Subcutaneous abdominal adipose tissue (tissue), 5 donors: ENCODE data around the gene SETBP1.

ENCODE experiments used
- H3K27ac ChIP-seq: one replicate; pipeline ENCODE4 v1.7.0; 2013; ENCODE audit warnings: low read depth, mild to moderate bottlenecking, inconsistent platforms, low read length, moderate library complexity
- H3K27me3 ChIP-seq, 5 donors: one replicate each; pipeline ENCODE4 v1.7.0; 2013; ENCODE audit warnings: low read length in 5 of 5, inconsistent platforms in 1 of 5; ENCODE audit not compliant: control insufficient read depth in 5 of 5, insufficient read depth in 4 of 5
- H3K36me3 ChIP-seq, 5 donors: one replicate each; pipeline ENCODE4 v1.7.0; 2013; ENCODE audit warnings: low read length in 5 of 5; ENCODE audit not compliant: control insufficient read depth in 5 of 5, insufficient read depth in 5 of 5
- H3K4me1 ChIP-seq, 5 donors: one replicate each; pipeline ENCODE4 v1.7.0; 2013; ENCODE audit warnings: low read length in 5 of 5, mild to moderate bottlenecking in 3 of 5, moderate library complexity in 1 of 5; ENCODE audit not compliant: control insufficient read depth in 5 of 5, insufficient read depth in 5 of 5
- H3K4me3 ChIP-seq, 5 donors: one replicate each; pipeline ENCODE4 v1.7.0; 2013; ENCODE audit warnings: low read length in 5 of 5, low read depth in 1 of 5
- H3K9ac ChIP-seq, 5 donors: one replicate each; pipeline ENCODE4 v1.7.0; 2013; ENCODE audit warnings: low read length in 5 of 5, mild to moderate bottlenecking in 4 of 5, moderate library complexity in 3 of 5
- H3K9me3 ChIP-seq, 5 donors: one replicate each; pipeline ENCODE4 v1.7.0; 2013; ENCODE audit warnings: low read length in 5 of 5; ENCODE audit not compliant: control insufficient read depth in 5 of 5
- donor health status: healthy.
- donor health status: healthy.
- donor health status: healthy.
- donor health status: healthy.
- donor health status: healthy.

The SETBP1 gene

GRCh38 chr18:45046228-45046627 lies 365.5 kb downstream of the SETBP1 start:
- Histone ChIP-seq H3K4me1 (peaks cover 0 to 12% (median 5%) of the 10 kb centered on the region in 5 donors), H3K27me3 (no peaks in the 10 kb centered on the region), H3K36me3 (no peaks in the 10 kb centered on the region), H3K27ac (no peak overlapping the region), H3K9me3 (no peaks in the 10 kb centered on the region), H3K9ac (no peak overlapping the region), H3K4me3 (no peak overlapping the region)

GRCh38 chr18:45046961-45047360 lies 366.3 kb downstream of the SETBP1 start:
- peaks cover 0 to 5% (median 0%) of the 10 kb centered on the region in 5 donors for H3K4me1 ChIP-seq
- no peak overlapping the region for H3K27ac ChIP-seq
- no peaks in the 10 kb centered on the region for H3K36me3 ChIP-seq
- H3K27me3 ChIP-seq, result no peaks in the 10 kb centered on the region
- no peaks in the 10 kb centered on the region for H3K9me3 ChIP-seq
- H3K9ac ChIP-seq, result no peak overlapping the region
- H3K4me3 ChIP-seq, result no peak overlapping the region

- Histone ChIP-seq H3K36me3 (no peaks in the 10 kb centered on the region), H3K9ac (no peak overlapping the region), H3K4me3 (no peak overlapping the region), H3K4me1 (no peaks in the 10 kb centered on the region), H3K9me3 (no peaks in the 10 kb centered on the region), H3K27ac (no peak overlapping the region), H3K27me3 (no peaks in the 10 kb centered on the region)
Measured at GRCh38 chr18:45049578-45050319, 369.1 kb downstream of the SETBP1 start.

- Histone ChIP-seq H3K4me1 (no peaks in the 10 kb centered on the region), H3K36me3 (no peaks in the 10 kb centered on the region), H3K4me3 (no peak overlapping the region), H3K9ac (no peak overlapping the region), H3K9me3 (no peaks in the 10 kb centered on the region), H3K27me3 (no peaks in the 10 kb centered on the region), H3K27ac (no peak overlapping the region)
Measured at GRCh38 chr18:45050712-45051601, 370.3 kb downstream of the SETBP1 start.

- Histone ChIP-seq H3K27ac (no peak overlapping the region), H3K9me3 (no peaks in the 10 kb centered on the region), H3K4me3 (no peak overlapping the region), H3K9ac (no peak overlapping the region), H3K36me3 (no peaks in the 10 kb centered on the region), H3K27me3 (no peaks in the 10 kb centered on the region), H3K4me1 (no peaks in the 10 kb centered on the region)
Measured at GRCh38 chr18:45054636-45055035, 373.9 kb downstream of the SETBP1 start.

GRCh38 chr18:45055811-45056210 lies 375.1 kb downstream of the SETBP1 start:
- H3K36me3 ChIP-seq, result no peaks in the 10 kb centered on the region
- no peaks in the 10 kb centered on the region for H3K4me1 ChIP-seq
- no peaks in the 10 kb centered on the region for H3K9me3 ChIP-seq
- no peak overlapping the region for H3K27ac ChIP-seq
- H3K9ac ChIP-seq, result no peak overlapping the region
- H3K4me3 ChIP-seq, result no peak overlapping the region
- no peaks in the 10 kb centered on the region for H3K27me3 ChIP-seq

- Histone ChIP-seq H3K27ac (no peak overlapping the region), H3K27me3 (no peaks in the 10 kb centered on the region), H3K9ac (no peak overlapping the region), H3K4me1 (no peaks in the 10 kb centered on the region), H3K9me3 (no peaks in the 10 kb centered on the region), H3K36me3 (no peaks in the 10 kb centered on the region), H3K4me3 (no peak overlapping the region)
Measured at GRCh38 chr18:45056926-45057325, 376.2 kb downstream of the SETBP1 start.

- Histone ChIP-seq H3K27me3 (no peaks in the 10 kb centered on the region), H3K4me3 (no peak overlapping the region), H3K9me3 (no peaks in the 10 kb centered on the region), H3K27ac (no peak overlapping the region), H3K9ac (no peak overlapping the region), H3K36me3 (peaks cover 0 to 3% (median 0%) of the 10 kb centered on the region in 5 donors), H3K4me1 (no peaks in the 10 kb centered on the region)
Measured at GRCh38 chr18:45057955-45058600, 377.4 kb downstream of the SETBP1 start.

GRCh38 chr18:45059695-45060094 lies 379.0 kb downstream of the SETBP1 start:
- Histone ChIP-seq H3K4me3 (no peak overlapping the region), H3K36me3 (peaks cover 0 to 8% (median 3%) of the 10 kb centered on the region in 5 donors), H3K27ac (no peak overlapping the region), H3K9me3 (peaks cover 0 to 4% (median 0%) of the 10 kb centered on the region in 5 donors), H3K4me1 (no peaks in the 10 kb centered on the region), H3K27me3 (no peaks in the 10 kb centered on the region), H3K9ac (no peak overlapping the region)

GRCh38 chr18:45060102-45060501 lies 379.4 kb downstream of the SETBP1 start:
- peaks cover 0 to 8% (median 3%) of the 10 kb centered on the region in 5 donors for H3K36me3 ChIP-seq
- no peaks in the 10 kb centered on the region for H3K4me1 ChIP-seq
- no peaks in the 10 kb centered on the region for H3K27me3 ChIP-seq
- no peak overlapping the region for H3K4me3 ChIP-seq
- H3K9me3 ChIP-seq, result peaks cover 0 to 4% (median 0%) of the 10 kb centered on the region in 5 donors
- no peak overlapping the region for H3K9ac ChIP-seq
- H3K27ac ChIP-seq, result no peak overlapping the region
